HCT116 (cell line): Measurements from ENCODE around the gene KRT6A. TPM values are rescaled to one million over a fixed set of nuclear protein-coding genes. Genes with fewer than 3 reads are reported as not detected.

ENCODE experiments used
- ATAC-seq: fragments of 200-7000 bp; cut with Tn5 transposase; 2 replicates; pipeline ENCODE4 v1.9.1; 2020; ENCODE audit warnings: mild to moderate bottlenecking, moderate library complexity
- BruUV-seq: library from RNA; stranded (reverse); fragments of 400-500 nt; replicated peaks from 2 replicates; lab custom pipeline; 2021; lab: Mats Ljungman, UMichigan
- CTCF ChIA-PET: fragments of 300-600 bp; sonication (Branson Sonifier 250); formaldehyde crosslinking; loops from one replicate; lab custom pipeline; 2021; ENCODE audit warnings: antibody characterized with exemption; lab: Charles Lee
- POLR2A ChIA-PET: fragments of 300-600, 350-600 bp; sonication (Branson Sonifier 250); formaldehyde crosslinking; loops from one replicate; lab custom pipeline; 2021; ENCODE audit warnings: antibody characterized with exemption; lab: Charles Lee
- RAD21 ChIA-PET, 2 experiments: fragments of 300-600 bp; sonication (Branson Sonifier 250); formaldehyde crosslinking; loops; one replicate each; lab custom pipeline; 2023; ENCODE audit warnings: low total read pairs in 2 of 2; ENCODE audit not compliant: uncharacterized antibody in 2 of 2, unreplicated experiment in 2 of 2, low non-redundant PET in 1 of 2; lab: Charles Lee
- DNase-seq: peaks from one replicate; pipeline ENCODE4 v3.0.0-alpha.2; 2010; ENCODE audit warnings: low read depth, low spot score
- H2AFZ ChIP-seq: fragments of 200-600 bp; shearing (Covaris generic), sonication (generic); 2 replicates; pipeline ENCODE4 v1.6.1; 2017; ENCODE audit warnings: low read depth, mixed run types, mixed read lengths, antibody characterized with exemption, low read length; ENCODE audit not compliant: poor library complexity, severe bottlenecking
- H3K27ac ChIP-seq: 2 replicates; pipeline ENCODE4 v1.5.1; 2012; ENCODE audit warnings: low read depth, low read length
- H3K27me3 ChIP-seq: fragments of 200-600 bp; sonication (generic); 2 replicates; pipeline ENCODE4 v1.6.1; 2016; ENCODE audit warnings: mixed run types, low read length, mixed read lengths; ENCODE audit not compliant: insufficient read depth
- H3K36me3 ChIP-seq, 2 experiments: fragments of 200-500 bp in 1 of 2; fragments of 200-600 bp in 1 of 2; sonication (Bioruptor generic) in 1 of 2; sonication (generic) in 1 of 2; 2 replicates each; pipeline versions ENCODE4 v1.5.1 to v1.6.1; 2014 to 2016; ENCODE audit warnings: low read length in 2 of 2, inconsistent platforms in 1 of 2, mixed read lengths in 1 of 2, mixed run types in 1 of 2; ENCODE audit not compliant: insufficient read depth in 2 of 2, control insufficient read depth in 1 of 2
- H3K4me1 ChIP-seq, 2 experiments: fragments of 200-600 bp in 1 of 2; sonication (generic) in 1 of 2; 2 replicates each; pipeline versions ENCODE4 v1.5.1 to v1.6.1; 2012 to 2017; ENCODE audit warnings: low read length in 2 of 2, inconsistent platforms in 1 of 2, mild to moderate bottlenecking in 1 of 2, mixed read lengths in 1 of 2, mixed run types in 1 of 2, moderate library complexity in 1 of 2; ENCODE audit not compliant: insufficient read depth in 2 of 2, control insufficient read depth in 1 of 2
- H3K4me2 ChIP-seq: fragments of 200-600 bp; sonication (generic); 2 replicates; pipeline ENCODE4 v1.6.1; 2017; ENCODE audit warnings: mixed run types, low read length, mixed read lengths
- H3K4me3 ChIP-seq, 2 experiments: fragments of 200-600 bp in 1 of 2; sonication (generic) in 1 of 2; replicated peaks in 1 of 2; 2 replicates each; pipeline ENCODE4 v1.5.1; 2011 to 2016; ENCODE audit warnings: low read length in 2 of 2, control low read depth in 1 of 2, low read depth in 1 of 2, mild to moderate bottlenecking in 1 of 2, mixed read lengths in 1 of 2, mixed run types in 1 of 2
- H3K79me2 ChIP-seq: fragments of 200-600 bp; sonication (generic); 2 replicates; pipeline ENCODE4 v1.6.1; 2017; ENCODE audit warnings: mild to moderate bottlenecking, mixed run types, low read length, moderate library complexity, mixed read lengths; ENCODE audit not compliant: insufficient read depth
- H3K9ac ChIP-seq: fragments of 200-600 bp; sonication (generic); 2 replicates; pipeline ENCODE4 v1.6.1; 2016; ENCODE audit warnings: low read length, mixed read lengths
- H3K9me2 ChIP-seq: fragments of 200-600 bp; sonication (generic), shearing (Covaris generic); 2 replicates; pipeline ENCODE4 v1.6.1; 2017; ENCODE audit warnings: mixed run types, mild to moderate bottlenecking, moderate library complexity; ENCODE audit not compliant: insufficient read depth
- H3K9me3 ChIP-seq, 2 experiments: fragments of 200-500 bp in 1 of 2; fragments of 200-600 bp in 1 of 2; sonication (Bioruptor generic) in 1 of 2; sonication (generic) in 1 of 2; 2 replicates each; pipeline ENCODE4 v1.6.1; 2014 to 2017; ENCODE audit warnings: low read length in 2 of 2, mixed read lengths in 2 of 2, inconsistent platforms in 1 of 2, low read depth in 1 of 2, mild to moderate bottlenecking in 1 of 2, mixed run types in 1 of 2, moderate library complexity in 1 of 2; ENCODE audit not compliant: control insufficient read depth in 1 of 2, insufficient read depth in 1 of 2
- H4K20me1 ChIP-seq: fragments of 200-600 bp; sonication (generic), shearing (Covaris generic); 2 replicates; pipeline ENCODE4 v1.6.1; 2017; ENCODE audit warnings: mixed run types, mild to moderate bottlenecking, moderate library complexity; ENCODE audit not compliant: insufficient read depth
- ATF3 ChIP-seq: IDR thresholded peaks from 2 replicates; pipeline ENCODE4 v1.6.1; 2012
- CBX3 ChIP-seq: IDR thresholded peaks from 2 replicates; pipeline ENCODE4 v1.6.1; 2012; ENCODE audit warnings: low read depth
- ELF1 ChIP-seq: IDR thresholded peaks from 2 replicates; pipeline ENCODE4 v1.6.1; 2012; ENCODE audit warnings: low read depth, borderline replicate concordance
- EZH2 ChIP-seq: fragments of 200-600 bp; sonication (generic); IDR thresholded peaks from 2 replicates; pipeline ENCODE4 v1.6.1; 2017; ENCODE audit warnings: antibody characterized with exemption, mixed run types
- FOSL1 ChIP-seq: IDR thresholded peaks from 2 replicates; pipeline ENCODE4 v1.6.1; 2012; ENCODE audit warnings: low read depth
- POLR2A ChIP-seq: IDR thresholded peaks from 2 replicates; pipeline ENCODE4 v1.7.0; 2011; ENCODE audit warnings: borderline replicate concordance; ENCODE audit not compliant: insufficient read depth, insufficient read length; ENCODE audit errors: extremely low read depth
- POLR2AphosphoS5 ChIP-seq: IDR thresholded peaks from 2 replicates; pipeline ENCODE4 v1.6.1; 2011; ENCODE audit warnings: mild to moderate bottlenecking, low read depth, low read length, moderate library complexity
- RAD21 ChIP-seq: IDR thresholded peaks from 2 replicates; pipeline ENCODE4 v1.6.1; 2012; ENCODE audit warnings: low read depth, mild to moderate bottlenecking
- SIN3A ChIP-seq: IDR thresholded peaks from 2 replicates; pipeline ENCODE4 v1.6.1; 2012; ENCODE audit warnings: low read depth
- SRF ChIP-seq: IDR thresholded peaks from 2 replicates; pipeline ENCODE4 v1.6.1; 2012; ENCODE audit warnings: low read depth
- TCF7L2 ChIP-seq: IDR thresholded peaks from 2 replicates; pipeline ENCODE4 v1.7.0; 2011; ENCODE audit warnings: borderline replicate concordance, inconsistent platforms; ENCODE audit not compliant: insufficient read depth, insufficient read length; ENCODE audit errors: extremely low read depth
- ZFX ChIP-seq: fragments of 450-650 bp; IDR thresholded peaks from 2 replicates; pipeline ENCODE4 v1.6.1; 2017
- ZNF274 ChIP-seq: fragments of 200-500 bp; sonication (Bioruptor generic); IDR thresholded peaks from 2 replicates; pipeline ENCODE4 v1.6.1; 2014; ENCODE audit warnings: mild to moderate bottlenecking, low read depth, low read length, inconsistent platforms
- intact Hi-C: fragments of 100-400 bp; cut with micrococcal nuclease; formaldehyde crosslinking; loops from 2 replicates; pipeline ENCODE4 v1.10.0; 2022
- total RNA-seq: library from RNA; stranded (reverse); gene quantifications from one replicate; pipeline ENCODE4 v1.2.1, GENCODE V29; 2021; ENCODE audit not compliant: unreplicated experiment
- TF ChIP-seq, protein P1 (sequence below), 3 experiments: fragments of 200-600 bp in 1 of 3; sonication (generic) in 1 of 3; IDR thresholded peaks in 2 of 3; conservative IDR thresholded peaks in 1 of 3; 2 replicates each; pipeline ENCODE4 v1.5.1; 2012 to 2017; ENCODE audit warnings: low read depth in 2 of 3, low read length in 2 of 3, antibody characterized with exemption in 1 of 3, borderline replicate concordance in 1 of 3, control low read depth in 1 of 3, mild to moderate bottlenecking in 1 of 3, mixed read lengths in 1 of 3, mixed run types in 1 of 3, moderate library complexity in 1 of 3; ENCODE audit not compliant: insufficient read depth in 1 of 3

KRT6A gene
- total RNA-seq, 1 experiment from 2014 or later, result 0.66 TPM

GRCh38 chr12:52542157-52542556, 49.1 kb upstream of the KRT6A start:
- CTCF ChIA-PET, result no interaction called here
- Histone ChIP-seq H4K20me1 (no peaks in the 10 kb centered on the region), H2AFZ (no peak overlapping the region), H3K4me3 (no peak overlapping the region), H3K27me3 (no peaks in the 10 kb centered on the region)
- BruUV-seq, result no TSS peak
- RAD21 ChIA-PET, result no interaction called here
- intact Hi-C loops, result no loop called here
- TF ChIP-seq SRF (no peak), RAD21 (peak; percentile 27; the same call in 1 of the 2 replicates), SIN3A (no peak)
- TF ChIP-seq, protein P1, sequence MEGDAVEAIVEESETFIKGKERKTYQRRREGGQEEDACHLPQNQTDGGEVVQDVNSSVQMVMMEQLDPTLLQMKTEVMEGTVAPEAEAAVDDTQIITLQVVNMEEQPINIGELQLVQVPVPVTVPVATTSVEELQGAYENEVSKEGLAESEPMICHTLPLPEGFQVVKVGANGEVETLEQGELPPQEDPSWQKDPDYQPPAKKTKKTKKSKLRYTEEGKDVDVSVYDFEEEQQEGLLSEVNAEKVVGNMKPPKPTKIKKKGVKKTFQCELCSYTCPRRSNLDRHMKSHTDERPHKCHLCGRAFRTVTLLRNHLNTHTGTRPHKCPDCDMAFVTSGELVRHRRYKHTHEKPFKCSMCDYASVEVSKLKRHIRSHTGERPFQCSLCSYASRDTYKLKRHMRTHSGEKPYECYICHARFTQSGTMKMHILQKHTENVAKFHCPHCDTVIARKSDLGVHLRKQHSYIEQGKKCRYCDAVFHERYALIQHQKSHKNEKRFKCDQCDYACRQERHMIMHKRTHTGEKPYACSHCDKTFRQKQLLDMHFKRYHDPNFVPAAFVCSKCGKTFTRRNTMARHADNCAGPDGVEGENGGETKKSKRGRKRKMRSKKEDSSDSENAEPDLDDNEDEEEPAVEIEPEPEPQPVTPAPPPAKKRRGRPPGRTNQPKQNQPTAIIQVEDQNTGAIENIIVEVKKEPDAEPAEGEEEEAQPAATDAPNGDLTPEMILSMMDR (IDR thresholded peaks at IDR 0.05 in 2 of 3, conservative IDR thresholded peaks at IDR 0.05 in 1 of 3; ENCODE audit: borderline replicate concordance in 1 of 3, insufficient read depth in 1 of 3, low read depth in 2 of 3, low read length in 2 of 3), result 0 out of 6 replicates have a peak, but pooled peaks of 1 of the 3 experiments have one; percentile 7
- TF ChIP-seq, all 23 proteins: peak for 2
- ATAC-seq (peak; percentile 37; the same call in 1 of the 2 replicates), DNase-seq (no peak)
- POLR2A ChIA-PET, result no interaction called here
- Histone ChIP-seq H3K27ac (no peak overlapping the region), H3K36me3 (no peaks in the 10 kb centered on the region), H3K9ac (no peak overlapping the region), H3K79me2 (no peaks in the 10 kb centered on the region), H3K4me2 (no peak overlapping the region), H3K4me1 (peaks cover 13 to 21% of the 10 kb centered on the region in 2 experiments), H3K9me2 (no peaks in the 10 kb centered on the region), H3K9me3 (no peaks in the 10 kb centered on the region)

DNA sequence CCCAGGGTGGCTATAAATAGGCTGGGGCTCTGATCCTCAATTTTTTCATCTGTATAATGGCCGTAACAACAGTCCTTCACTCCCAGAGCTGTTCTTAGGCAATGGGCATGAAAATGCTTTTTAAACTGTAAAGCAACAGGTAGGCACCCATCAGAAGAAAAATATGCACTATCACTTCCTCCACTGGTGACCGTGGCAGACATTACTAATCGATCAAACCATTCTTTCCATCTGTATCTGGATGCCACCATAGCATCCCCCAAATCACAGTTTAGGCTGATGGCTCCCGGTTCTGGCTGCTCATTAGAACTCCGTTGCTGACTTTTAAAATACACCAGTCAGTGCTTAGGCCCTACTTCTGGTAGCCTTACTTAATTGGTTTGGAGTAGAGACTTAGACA, 48.7 kb upstream of the KRT6A start:
- no peaks in the 10 kb centered on the region for H4K20me1 ChIP-seq
- H3K9me2 ChIP-seq, result no peaks in the 10 kb centered on the region
- no TSS peak for BruUV-seq
- ChIA-PET POLR2A (no interaction called here), CTCF (no interaction called here), RAD21 (no interaction called here)
- TF ChIP-seq ATF3 (no peak), POLR2AphosphoS5 (no peak), ZFX (no peak), ELF1 (no peak), EZH2 (no peak), CBX3 (no peak), SIN3A (no peak), POLR2A (no peak), FOSL1 (no peak), ZNF274 (no peak), TCF7L2 (no peak), SRF (no peak)
- TF ChIP-seq, protein P1 (IDR thresholded peaks at IDR 0.05 in 2 of 3, conservative IDR thresholded peaks at IDR 0.05 in 1 of 3; ENCODE audit: borderline replicate concordance in 1 of 3, insufficient read depth in 1 of 3, low read depth in 2 of 3, low read length in 2 of 3), result no peak
- H3K4me1 ChIP-seq, result peaks cover 13 to 21% of the 10 kb centered on the region in 2 experiments
- H2AFZ ChIP-seq, result no peak overlapping the region
- H3K27me3 ChIP-seq, result no peaks in the 10 kb centered on the region
- no peak overlapping the region for H3K27ac ChIP-seq
- no peak for ATAC-seq
- H3K4me3 ChIP-seq, result no peak overlapping the region
- H3K36me3 ChIP-seq, result no peaks in the 10 kb centered on the region
- no peak overlapping the region for H3K9ac ChIP-seq
- intact Hi-C loops, result no loop called here
- H3K79me2 ChIP-seq, result no peaks in the 10 kb centered on the region
- no peak overlapping the region for H3K4me2 ChIP-seq
- no peak for DNase-seq
- H3K9me3 ChIP-seq, result no peaks in the 10 kb centered on the region
